HG03066 (cell line): ENCODE results near the gene ALS2CL.

Experiments used
- ATAC-seq: cut with Tn5 transposase; IDR thresholded peaks from one replicate; pipeline ENCODE4 v1.9.1; 2021; ENCODE audit warnings: low read depth; ENCODE audit not compliant: unreplicated experiment

Gene ALS2CL

DNA sequence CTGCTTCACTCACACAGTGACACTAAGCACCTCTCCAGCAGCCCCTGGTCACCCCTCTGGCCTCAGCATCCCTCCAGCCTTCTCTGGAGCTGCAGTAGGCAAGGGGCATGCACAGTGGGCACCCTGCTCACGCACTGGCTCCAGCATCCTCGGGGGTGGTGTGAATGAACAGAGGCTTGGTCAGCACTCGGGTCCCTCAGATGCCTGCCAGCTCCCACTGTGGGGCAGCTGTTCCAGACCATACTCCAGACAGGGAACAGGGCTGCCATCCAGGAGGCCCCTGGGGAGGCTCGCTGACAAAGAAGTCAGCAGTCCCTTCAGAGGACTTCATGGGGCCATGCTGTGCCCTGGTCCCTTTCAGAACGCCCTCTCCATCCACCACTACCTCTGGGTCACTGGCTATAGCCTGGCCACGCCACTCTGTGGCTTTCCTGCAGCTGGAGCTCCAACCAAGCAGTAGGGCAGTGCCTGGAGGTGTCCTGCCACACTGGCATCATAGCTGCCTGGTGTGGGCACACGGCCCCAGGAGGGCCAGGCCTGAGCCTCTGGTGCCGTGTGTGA is 26.3 kb downstream of the ALS2CL start:
- no peak for ATAC-seq

GRCh38 chr3:46666453-46666845 is 27.0 kb downstream of the ALS2CL start:
- ATAC-seq: no peak

GRCh38 chr3:46665763-46666452 is 27.6 kb downstream of the ALS2CL start:
- no peak for ATAC-seq

GRCh38 chr3:46664971-46665762 is 28.3 kb downstream of the ALS2CL start:
- no peak for ATAC-seq

DNA sequence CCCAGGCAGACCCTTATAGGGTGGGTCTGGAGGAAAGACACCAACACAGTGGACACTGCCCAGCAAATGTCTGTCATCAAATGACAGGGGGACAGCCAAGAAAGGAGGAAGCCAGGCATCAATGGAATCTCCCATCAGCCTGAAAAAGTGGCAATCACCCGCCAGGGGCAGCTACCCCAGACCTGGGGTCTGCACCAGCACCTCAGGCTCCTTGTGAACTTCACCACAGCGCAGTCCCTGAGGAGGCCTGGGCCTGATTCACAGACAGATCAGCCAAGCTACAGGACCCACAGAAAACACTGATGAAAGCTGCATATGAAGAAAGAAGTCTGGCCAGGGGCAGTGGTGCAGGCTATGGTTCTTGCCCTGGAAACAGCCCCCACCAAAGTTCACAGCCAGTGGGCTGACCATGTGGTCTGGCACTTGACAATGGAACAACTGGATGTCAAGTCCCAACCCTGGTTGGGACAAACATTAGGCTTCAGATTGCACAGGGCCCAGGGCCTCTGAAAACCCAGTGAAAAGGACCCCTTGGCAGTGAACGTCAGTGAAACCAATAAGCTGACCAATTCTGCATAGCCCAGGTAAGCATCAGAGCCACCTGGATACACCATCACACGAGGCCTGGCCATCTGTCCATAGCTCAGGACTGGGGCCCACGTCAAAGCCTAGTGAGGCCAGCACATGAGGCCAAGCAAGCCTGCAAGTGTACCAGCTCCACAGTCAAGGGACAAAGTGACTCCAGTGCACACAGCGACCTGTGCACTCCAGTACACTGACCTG is 29.1 kb downstream of the ALS2CL start:
- no peak for ATAC-seq

GRCh38 chr3:46663591-46664135 is 29.8 kb downstream of the ALS2CL start:
- ATAC-seq: no peak

GRCh38 chr3:46662771-46663551 is 30.5 kb downstream of the ALS2CL start:
- no peak for ATAC-seq

DNA sequence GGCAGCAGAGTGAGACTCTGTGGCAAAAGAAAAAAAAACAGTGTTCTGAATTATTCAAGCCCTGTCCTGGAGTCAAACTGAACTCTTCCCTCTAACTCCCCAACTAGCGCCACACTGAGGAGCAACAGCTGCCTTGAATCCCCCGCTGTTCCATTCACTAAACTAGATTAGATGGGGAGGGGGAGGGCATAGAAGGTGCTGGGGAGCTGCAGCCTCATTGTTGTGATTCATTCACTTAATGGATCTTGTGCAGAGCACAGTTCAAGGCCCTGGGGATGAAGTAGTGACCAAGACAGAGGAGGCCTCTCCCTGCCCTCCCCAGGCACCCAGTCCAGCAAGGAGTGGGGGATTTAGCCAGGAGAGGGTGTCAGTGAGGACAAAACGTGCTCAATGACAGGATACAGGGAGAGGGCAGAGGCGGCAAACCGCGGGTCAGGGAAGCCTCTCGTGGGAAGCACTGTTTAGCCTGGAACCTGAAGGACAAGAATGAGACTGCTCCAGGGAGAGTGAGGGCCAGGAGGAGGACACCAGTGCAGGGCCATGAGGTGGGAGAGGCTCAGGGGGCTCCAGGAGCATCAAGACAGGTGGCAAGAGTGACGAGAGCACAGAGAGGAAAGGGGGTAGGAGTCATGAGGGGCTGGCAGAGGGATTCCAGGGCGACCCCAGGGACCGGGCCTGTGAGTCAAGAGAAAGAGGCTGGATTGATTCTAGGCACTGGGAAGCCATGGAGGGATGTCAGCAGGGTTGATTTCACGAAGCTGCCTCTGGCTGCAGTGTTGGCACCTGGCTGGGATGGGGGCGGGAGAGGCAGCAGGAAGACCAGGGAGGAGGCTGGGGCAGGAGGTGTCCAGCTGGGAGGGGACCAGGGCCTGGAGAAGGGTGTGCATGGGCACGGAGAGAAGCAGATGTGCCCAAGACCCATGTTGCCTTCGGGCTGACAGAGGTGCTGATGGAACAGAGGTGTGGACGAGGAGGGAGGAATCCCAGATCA is 31.4 kb downstream of the ALS2CL start:
- no peak for ATAC-seq

DNA sequence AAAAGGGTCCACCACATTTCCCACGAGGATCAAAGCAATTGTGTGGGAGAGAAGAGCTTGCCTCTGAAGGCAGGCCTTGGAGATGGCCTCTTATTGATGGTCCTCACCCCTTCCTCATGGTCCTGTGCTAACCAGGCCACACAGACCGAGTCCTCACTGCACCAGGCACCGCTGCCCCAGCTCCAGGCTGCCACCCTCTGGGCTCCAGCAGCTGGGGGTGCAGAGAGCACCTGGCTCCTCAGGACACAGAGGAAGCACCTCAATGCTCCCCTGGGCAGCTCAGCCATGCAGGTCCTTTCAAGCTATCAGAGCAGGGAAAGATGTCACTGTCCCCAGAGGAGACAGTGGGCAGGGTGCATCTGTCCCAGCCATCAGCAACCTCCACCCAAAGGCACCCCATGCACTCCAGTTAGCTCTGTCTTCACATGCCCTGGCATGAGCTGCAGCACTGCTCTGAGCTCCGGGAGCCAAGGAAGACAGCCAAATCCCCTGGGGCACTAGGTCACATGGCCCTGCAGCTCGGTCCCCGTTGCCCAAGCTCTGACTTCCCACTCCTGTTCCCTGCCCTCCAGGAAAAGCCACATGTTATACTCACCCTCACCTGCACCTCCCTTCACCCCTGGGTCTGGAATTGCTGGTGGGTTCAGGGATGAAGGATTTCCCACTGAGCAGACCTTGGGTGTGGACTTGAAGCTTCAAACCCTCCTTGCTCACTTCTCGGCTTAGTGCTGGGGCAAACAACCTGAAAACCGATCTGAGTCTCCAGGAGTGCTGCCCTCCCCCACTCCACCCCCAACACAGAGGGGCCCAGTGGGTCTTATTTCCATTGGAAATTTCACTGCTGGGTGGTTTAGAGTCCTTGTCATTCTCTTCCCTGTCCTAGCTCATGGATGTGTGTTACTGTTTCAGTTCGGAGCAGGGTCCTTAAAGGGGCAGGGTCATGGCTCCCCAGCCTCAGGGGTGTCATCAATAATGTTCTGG is 32.6 kb downstream of the ALS2CL start:
- ATAC-seq: no peak

GRCh38 chr3:46660003-46660402 is 33.5 kb downstream of the ALS2CL start:
- no peak for ATAC-seq

DNA sequence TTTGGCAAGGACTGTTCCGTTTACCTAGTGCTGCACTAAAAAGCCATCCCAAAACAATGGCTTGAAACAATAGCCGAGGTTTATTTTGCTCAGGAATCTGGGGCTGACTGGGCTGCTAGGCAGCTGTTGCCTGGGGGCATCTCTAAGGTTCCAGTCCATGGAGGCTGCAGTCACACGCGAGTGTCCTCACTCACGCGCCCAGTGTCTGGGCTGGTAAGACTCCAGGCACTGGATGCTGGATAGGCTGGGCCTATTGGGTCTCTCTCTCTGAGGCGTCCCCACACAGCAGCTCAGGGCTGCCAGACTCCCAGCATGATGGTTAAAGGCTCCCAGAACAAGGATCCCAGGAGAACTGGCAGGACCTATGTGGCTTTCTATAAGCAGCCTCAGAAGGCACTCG is 34.2 kb downstream of the ALS2CL start:
- ATAC-seq: no peak

GRCh38 chr3:46656778-46657556 is 36.5 kb downstream of the ALS2CL start:
- no peak for ATAC-seq

DNA sequence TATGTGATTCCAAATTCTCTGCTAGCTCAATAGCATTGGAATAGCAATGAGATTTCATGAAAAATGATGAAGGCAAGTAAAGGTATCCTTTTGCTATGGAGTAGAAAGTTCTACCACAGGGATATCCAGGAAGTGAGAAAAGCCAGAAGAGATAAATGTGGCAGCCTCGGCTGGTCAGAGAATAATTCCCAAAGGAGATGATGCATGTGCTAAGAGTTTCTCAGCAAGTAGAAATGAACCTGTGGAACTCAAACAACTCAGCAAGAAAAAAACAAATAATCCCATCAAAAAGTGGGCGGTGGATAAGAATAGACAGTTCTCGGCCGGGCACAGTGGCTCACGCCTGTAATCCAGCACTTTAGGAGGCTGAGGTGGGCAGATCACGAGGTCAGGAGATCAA is 38.2 kb downstream of the ALS2CL start:
- ATAC-seq: no peak

DNA sequence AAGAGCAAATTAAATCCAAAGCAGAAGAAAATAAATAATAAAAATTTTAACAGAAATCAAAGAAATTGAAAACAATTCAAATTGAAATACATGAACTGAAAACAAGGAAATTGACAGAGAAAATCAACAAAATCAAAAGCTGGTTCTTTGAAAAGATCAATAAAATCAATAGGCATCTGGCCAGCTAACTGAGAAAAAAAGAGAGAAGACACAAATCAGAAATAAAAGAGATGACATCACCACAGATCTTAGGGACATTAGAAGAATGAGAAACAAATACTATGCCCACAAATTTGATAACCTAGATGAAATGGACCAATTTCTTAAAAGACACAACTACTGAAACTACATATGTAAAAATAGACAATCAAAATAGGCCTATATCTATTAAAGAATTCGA is 42.4 kb downstream of the ALS2CL start:
- ATAC-seq: no peak

- no peak for ATAC-seq
These were observed 44.0 kb downstream of the ALS2CL start for GRCh38 chr3:46649436-46649835.

DNA sequence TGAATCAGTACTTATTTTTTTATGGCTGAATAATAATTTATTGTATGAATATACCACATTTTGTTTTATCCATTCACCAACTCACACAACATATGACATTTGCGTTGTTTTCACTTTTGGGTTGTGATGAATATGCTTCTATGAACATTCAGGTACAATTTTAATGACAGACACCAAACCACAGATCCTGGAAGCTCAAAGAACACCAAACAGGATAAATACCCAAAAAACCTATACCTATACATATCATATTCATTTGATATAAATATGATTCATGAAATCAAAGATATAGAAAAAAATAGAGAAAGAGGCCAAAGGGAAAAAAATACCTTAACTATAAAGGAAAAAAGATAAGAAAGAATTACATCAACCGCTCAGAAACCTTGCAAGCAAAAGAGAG is 45.4 kb downstream of the ALS2CL start:
- no peak for ATAC-seq

GRCh38 chr3:46646700-46647099 is 46.8 kb downstream of the ALS2CL start:
- ATAC-seq: no peak
